ENCODE results near the gene AR.
A peak's percentile ranks its signal among the peaks of the same experiment; 100 is the strongest.

AR gene

GRCh38 chrX:67727576-67727975 lies 183.8 kb downstream of the AR start:
- DNase-seq: no peak

- DNase-seq: no peak
Observed at GRCh38 chrX:67730296-67730695, 186.5 kb downstream of the AR start.

DNA sequence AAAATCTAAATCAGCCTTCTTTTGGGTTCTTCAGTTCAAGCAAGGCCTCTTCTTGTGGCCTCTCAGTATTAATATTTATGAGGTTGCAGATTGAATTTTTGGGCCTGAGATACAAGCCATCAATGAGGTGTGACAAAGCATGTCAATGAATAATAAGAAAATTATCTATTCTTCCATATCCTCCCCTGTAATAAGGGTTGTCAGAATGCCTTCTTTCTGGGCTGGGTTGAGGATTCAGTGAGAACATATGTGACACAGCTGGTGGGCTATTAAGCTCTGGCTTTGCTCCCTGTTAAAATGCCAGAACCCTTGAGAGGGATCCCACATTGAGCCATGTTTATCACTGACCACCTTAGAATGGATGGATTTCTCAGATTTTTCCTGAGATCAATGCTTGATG lies 187.2 kb downstream of the AR start:
- no peak for DNase-seq

- no peak for DNase-seq
Observed at GRCh38 chrX:67732864-67733263, 189.0 kb downstream of the AR start.

DNA sequence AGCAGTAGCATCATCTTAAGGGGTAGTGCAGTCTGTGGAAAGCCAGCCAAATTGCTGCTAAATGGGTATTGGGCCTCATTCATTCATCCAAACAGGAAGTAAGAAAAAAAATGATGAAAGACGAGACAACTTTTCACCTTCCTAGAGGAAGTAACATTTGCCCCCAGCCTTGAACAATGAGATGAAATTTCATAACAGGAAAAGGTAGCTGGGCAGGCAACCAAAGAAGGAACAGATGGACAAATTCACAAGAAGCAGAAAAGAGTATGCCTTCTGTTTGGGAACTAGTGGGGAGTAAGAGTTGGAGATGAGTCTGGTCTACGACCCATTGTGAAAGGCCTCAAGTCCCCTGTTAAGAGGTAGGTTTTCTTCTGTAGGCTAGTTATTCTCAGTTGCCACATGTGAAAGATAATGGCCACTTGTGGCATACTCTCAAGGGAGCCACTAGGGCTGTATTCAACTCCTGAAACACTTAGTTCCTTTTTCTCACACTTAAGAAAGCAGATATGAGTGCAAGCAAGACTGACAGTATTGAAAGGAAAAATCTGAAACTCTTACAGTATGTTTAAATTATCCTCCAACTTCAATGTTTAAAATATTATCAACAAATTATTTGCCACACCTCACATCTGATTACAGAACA lies 190.4 kb downstream of the AR start:
- peak in 1 of 2 donors; percentile 8 for DNase-seq

GRCh38 chrX:67749536-67749935 lies 205.7 kb downstream of the AR start:
- no peak for DNase-seq

- no peak for DNase-seq
Observed at GRCh38 chrX:67750694-67751093, 206.9 kb downstream of the AR start.

GRCh38 chrX:67759018-67759417 lies 215.2 kb downstream of the AR start:
- no peak for DNase-seq

DNA sequence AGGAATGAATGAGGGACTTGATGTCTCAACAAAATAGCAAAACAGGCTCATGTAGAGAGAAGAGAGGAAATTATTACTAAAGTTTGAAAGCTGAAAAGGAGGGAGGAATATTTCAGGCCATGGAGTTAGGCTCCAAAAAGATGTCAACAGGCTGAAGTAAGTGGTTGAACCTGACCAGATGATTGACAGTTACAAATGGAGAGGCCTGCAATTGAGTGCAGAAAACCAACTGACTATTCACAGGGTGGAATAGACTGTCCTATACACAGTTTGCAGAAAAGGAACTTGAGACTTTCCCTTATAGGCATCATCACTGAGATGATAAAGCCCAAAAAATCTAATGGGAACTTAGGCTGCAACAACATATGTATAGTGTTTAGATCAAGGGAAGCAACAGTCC lies 233.3 kb downstream of the AR start:
- no peak for DNase-seq

- no peak for DNase-seq
Observed at GRCh38 chrX:67779099-67779498, 235.3 kb downstream of the AR start.

Measured in bone marrow (tissue), 2 donors.